GM12878 (cell line): ENCODE data around the gene PLBD1. TPM values are rescaled to one million over a fixed set of nuclear protein-coding genes. Genes with fewer than 3 reads are reported as not detected.
A peak's percentile ranks its signal among the peaks of the same experiment; 100 is the strongest.

ENCODE experiments used
- ATAC-seq: fragments of 200-7000 bp; cut with Tn5 transposase; 3 replicates; pipeline ENCODE4 v1.9.1; 2020; ENCODE audit warnings: mild to moderate bottlenecking, moderate library complexity
- BruUV-seq: library from RNA; stranded (reverse); fragments of 400-500 nt; replicated peaks from 2 replicates; lab custom pipeline; 2021; lab: Mats Ljungman, UMichigan
- CTCF ChIA-PET: fragments of 300-600 bp; sonication (Branson Sonifier 250); formaldehyde crosslinking; extraction: SDS; loops from one replicate; lab custom pipeline; 2021; ENCODE audit warnings: inconsistent platforms; lab: Yijun Ruan, JAX
- POLR2A ChIA-PET: fragments of 350-600 bp; formaldehyde crosslinking; extraction: SDS; loops from one replicate; lab custom pipeline; 2021; ENCODE audit warnings: inconsistent platforms; lab: Charles Lee
- RAD21 ChIA-PET: fragments of 300-600 bp; sonication (Branson Sonifier 250); formaldehyde crosslinking; loops from one replicate; lab custom pipeline; 2023; ENCODE audit warnings: antibody characterized with exemption; ENCODE audit not compliant: unreplicated experiment; lab: Charles Lee
- SMC1A ChIA-PET: fragments of 300-600 bp; sonication (Branson Sonifier 250); formaldehyde crosslinking; loops from one replicate; lab custom pipeline; 2023; ENCODE audit not compliant: unreplicated experiment, uncharacterized antibody; lab: Charles Lee
- DNase-seq: peaks from one replicate; pipeline ENCODE4 v3.0.0-alpha.2; 2011; ENCODE audit warnings: low read depth, low spot score
- FAIRE-seq: peaks from 3 replicates; lab custom pipeline; 2011; peaks lifted over from hg19 to GRCh38; lab: Jason Lieb, UNC
- H2AFZ ChIP-seq: 2 replicates; pipeline ENCODE4 v1.6.0; 2011; ENCODE audit warnings: low read depth, low read length, control low read depth; ENCODE audit not compliant: control insufficient read depth
- H3K27ac ChIP-seq: 2 replicates; pipeline ENCODE4 v1.5.1; 2011; ENCODE audit warnings: control low read depth; ENCODE audit not compliant: control insufficient read depth, insufficient read depth
- H3K27me3 ChIP-seq, 2 experiments: replicated peaks in 1 of 2; 2 replicates each; pipeline versions ENCODE4 v1.6.0 to v1.6.1; 2011; ENCODE audit warnings: low read length in 1 of 2; ENCODE audit not compliant: control insufficient read depth in 2 of 2, insufficient read depth in 2 of 2
- H3K36me3 ChIP-seq, 2 experiments: 2 replicates each; pipeline ENCODE4 v1.5.1; 2011; ENCODE audit warnings: low read length in 1 of 2; ENCODE audit not compliant: control insufficient read depth in 2 of 2, insufficient read depth in 2 of 2
- H3K4me1 ChIP-seq: 2 replicates; pipeline ENCODE4 v1.6.1; 2011; ENCODE audit warnings: mild to moderate bottlenecking, low read length, moderate library complexity, mixed read lengths; ENCODE audit not compliant: control insufficient read depth, insufficient read depth
- H3K4me2 ChIP-seq: 2 replicates; pipeline ENCODE4 v1.6.0; 2011; ENCODE audit warnings: control low read depth; ENCODE audit not compliant: control insufficient read depth, insufficient read depth
- H3K4me3 ChIP-seq: fragments of 200-600 bp; sonication (generic); 2 replicates; pipeline ENCODE4 v1.5.1; 2016
- H3K79me2 ChIP-seq: 2 replicates; pipeline ENCODE4 v1.6.0; 2011; ENCODE audit warnings: low read length; ENCODE audit not compliant: control insufficient read depth, insufficient read depth
- H3K9ac ChIP-seq: 2 replicates; pipeline ENCODE4 v1.8.0; 2011; ENCODE audit warnings: low read length, control low read depth, mixed read lengths; ENCODE audit not compliant: control insufficient read depth, insufficient read depth
- H3K9me3 ChIP-seq: replicated peaks from 3 replicates; pipeline ENCODE4 v1.5.1; 2011; ENCODE audit warnings: mild to moderate bottlenecking, low read length; ENCODE audit not compliant: control insufficient read depth, insufficient read depth
- H4K20me1 ChIP-seq: 2 replicates; pipeline ENCODE4 v1.6.0; 2011; ENCODE audit not compliant: control insufficient read depth, insufficient read depth
- FOXM1 ChIP-seq: IDR thresholded peaks from 2 replicates; pipeline ENCODE4 v1.6.1; 2012; ENCODE audit warnings: low read depth, mild to moderate bottlenecking, inconsistent platforms, low read length, moderate library complexity
- HCFC1 ChIP-seq: fragments of 150-350 bp; IDR thresholded peaks from 2 replicates; pipeline ENCODE4 v1.6.1; 2014; ENCODE audit warnings: low read length
- MYB ChIP-seq: fragments of 150-350 bp; IDR thresholded peaks from 2 replicates; pipeline ENCODE4 v1.6.1; 2014; ENCODE audit warnings: mild to moderate bottlenecking, low read depth, low read length, borderline replicate concordance
- POU2F2 ChIP-seq: IDR thresholded peaks from 3 replicates; pipeline ENCODE4 v1.6.1; 2011; ENCODE audit warnings: low read depth, mild to moderate bottlenecking, low read length, borderline replicate concordance
- RUNX3 ChIP-seq: IDR thresholded peaks from 2 replicates; pipeline ENCODE4 v1.6.1; 2012; ENCODE audit warnings: low read length, inconsistent platforms
- SPI1 ChIP-seq: IDR thresholded peaks from 2 replicates; pipeline ENCODE4 v1.6.1; 2011; ENCODE audit warnings: low read depth, mild to moderate bottlenecking, low read length, moderate library complexity, borderline replicate concordance; ENCODE audit not compliant: insufficient read depth
- TCF12 ChIP-seq: IDR thresholded peaks from 2 replicates; pipeline ENCODE4 v1.6.1; 2011; ENCODE audit warnings: low read depth, mild to moderate bottlenecking, low read length
- WGBS: methylation state at CpG from one replicate; pipeline ENCODE4 v1.1.6; 2016; ENCODE audit warnings: low lambda C conversion rate; ENCODE audit not compliant: insufficient replicate concordance, insufficient coverage; ENCODE audit errors: missing lambda C conversion rate; 5-methylcytosine and 5-hydroxymethylcytosine counted together
- in situ Hi-C: fragments of 300-500 bp; cut with MboI; formaldehyde crosslinking; loops from 9 replicates; pipeline ENCODE4 v1.14.3; 2018; ENCODE audit warnings: mixed read lengths
- intact Hi-C: fragments of 100-400 bp; cut with micrococcal nuclease; formaldehyde crosslinking; loops from one replicate; pipeline ENCODE4 v1.14.2; 2022; ENCODE audit not compliant: unreplicated experiment
- polyA plus RNA-seq, 11 experiments: library from polyadenylated mRNA; depleted of rRNA in 4 of 11; unstranded in 6 of 11; stranded (reverse) in 5 of 11; fragments of >200 nt; fragmentation: Nextera tagmentation in 4 of 11; fragmentation: Illumina TruSeq in 1 of 11; extraction: Ambion mirVana in 4 of 11; extraction: Trizol in 1 of 11; gene quantifications; 1 replicate in 1 of 11; 2 replicates in 10 of 11; pipeline versions ENCODE4 v1.2.1 to v1.2.3, GENCODE V29; 2011 to 2016; ENCODE audit warnings: inconsistent platforms in 2 of 11, missing spikeins in 2 of 11, low read depth in 1 of 11
- total RNA-seq, 4 experiments: library from RNA; depleted of rRNA in 3 of 4; stranded (reverse); fragments of >200 nt in 3 of 4; fragmentation: Illumina TruSeq in 1 of 4; extraction: Trizol in 1 of 4; gene quantifications; 2 replicates each; pipeline versions ENCODE4 v1.2.1 to v1.2.3, GENCODE V29; 2013 to 2021
- TF ChIP-seq, protein P1 (sequence below): IDR thresholded peaks from 2 replicates; pipeline ENCODE4 v1.6.1; 2012; ENCODE audit warnings: improper control_type of control experiment, low read depth, low read length; ENCODE audit not compliant: insufficient replicate concordance
- TF ChIP-seq, protein P2 (sequence below): fragments of 450-650 bp; IDR thresholded peaks from 2 replicates; pipeline ENCODE4 v1.6.1; 2017; ENCODE audit warnings: mild to moderate bottlenecking

The PLBD1 gene
- total and polyA plus RNA-seq, 10 of the 15 experiments (the other 5 are each of a cell fraction or from before 2014, with no cell fraction given): 0.19 to 0.54 (median 0.27) TPM; not detected in 1

DNA sequence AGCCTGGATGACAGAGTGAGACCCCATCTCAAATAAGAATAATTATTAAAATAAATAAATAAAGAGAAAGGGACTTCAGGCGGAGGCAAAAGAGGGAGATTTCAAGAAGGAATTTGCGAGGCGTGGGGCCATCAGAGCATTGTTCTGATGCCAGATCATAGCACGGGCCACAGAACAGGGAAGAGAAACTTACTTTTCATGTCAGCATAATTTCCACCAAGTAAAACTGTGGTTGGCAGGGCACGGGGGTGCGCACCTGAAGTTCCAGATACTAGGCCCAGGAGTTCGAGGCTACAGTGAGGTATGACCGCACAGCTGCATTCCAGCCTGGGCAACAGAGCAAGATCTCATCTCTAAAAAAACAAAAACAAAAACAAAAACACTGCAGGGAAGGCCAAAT is 11.0 kb upstream of the PLBD1 start:
- H3K27me3 ChIP-seq: no peaks in the 10 kb centered on the region
- intact Hi-C loops (loop anchor here (5.0 kb wide), 1 partner anchor 34 kb away; no protein-coding TSS in a partner anchor), in situ Hi-C loops (no loop called here)
- no peak overlapping the region for H3K4me2 ChIP-seq
- no peak overlapping the region for H2AFZ ChIP-seq
- ATAC-seq (no peak), FAIRE-seq (peak; percentile 57), DNase-seq (no peak)
- TF ChIP-seq RUNX3: peak; percentile 23; the same call in 1 of the 2 replicates
- no peak for TF ChIP-seq TCF12
- TF ChIP-seq POU2F2: no peak
- peak; percentile 17; the same call in 1 of the 2 replicates for TF ChIP-seq SPI1
- no TSS peak for BruUV-seq
- ChIA-PET CTCF (no interaction called here), RAD21 (interaction anchor here (0.9 kb wide), 1 partner anchor 50 kb away, joined by 3 read pairs; no protein-coding TSS in a partner anchor), POLR2A (no interaction called here), SMC1A (interaction anchor here (1.0 to 1.4 kb wide), 2 partner anchors 46 to 340 kb away, joined by 3 read pairs; no protein-coding TSS in a partner anchor)
- H3K4me1 ChIP-seq: peaks cover 2% of the 10 kb centered on the region; the same call in 1 of the 2 replicates
- no peaks in the 10 kb centered on the region for H3K79me2 ChIP-seq
- H4K20me1 ChIP-seq: no peaks in the 10 kb centered on the region
- no peaks in the 10 kb centered on the region for H3K36me3 ChIP-seq
- no peak overlapping the region for H3K9ac ChIP-seq
- no peaks in the 10 kb centered on the region for H3K9me3 ChIP-seq
- no peak overlapping the region for H3K27ac ChIP-seq
- WGBS: 71% methylated on average over 8 of the region's 8 CpGs
- no peak overlapping the region for H3K4me3 ChIP-seq

DNA sequence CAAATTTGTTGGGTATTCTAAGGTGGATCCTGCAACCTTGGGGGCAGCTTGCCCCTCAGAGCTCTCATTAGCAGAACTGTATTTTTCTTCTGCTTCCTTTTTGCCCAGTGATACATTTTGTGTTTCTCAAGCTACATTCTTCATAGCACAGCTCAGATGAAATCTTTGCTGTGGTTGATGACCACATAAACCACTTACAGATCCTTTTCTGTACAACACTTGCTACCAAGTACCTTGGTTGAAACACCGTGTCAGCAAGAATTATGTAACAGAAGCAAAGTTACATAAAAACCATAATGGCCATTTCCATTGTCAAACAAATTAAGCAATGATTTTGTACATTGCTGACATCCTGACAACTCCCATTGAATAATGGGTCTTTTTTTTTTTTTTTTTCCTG is 9.7 kb upstream of the PLBD1 start:
- in situ Hi-C loops: no loop called here
- H3K27ac ChIP-seq: no peak overlapping the region
- RAD21 ChIA-PET: interaction anchor here (1.0 kb wide), 1 partner anchor 116 kb away, joined by 3 read pairs; no protein-coding TSS in a partner anchor
- TF ChIP-seq, protein P1, sequence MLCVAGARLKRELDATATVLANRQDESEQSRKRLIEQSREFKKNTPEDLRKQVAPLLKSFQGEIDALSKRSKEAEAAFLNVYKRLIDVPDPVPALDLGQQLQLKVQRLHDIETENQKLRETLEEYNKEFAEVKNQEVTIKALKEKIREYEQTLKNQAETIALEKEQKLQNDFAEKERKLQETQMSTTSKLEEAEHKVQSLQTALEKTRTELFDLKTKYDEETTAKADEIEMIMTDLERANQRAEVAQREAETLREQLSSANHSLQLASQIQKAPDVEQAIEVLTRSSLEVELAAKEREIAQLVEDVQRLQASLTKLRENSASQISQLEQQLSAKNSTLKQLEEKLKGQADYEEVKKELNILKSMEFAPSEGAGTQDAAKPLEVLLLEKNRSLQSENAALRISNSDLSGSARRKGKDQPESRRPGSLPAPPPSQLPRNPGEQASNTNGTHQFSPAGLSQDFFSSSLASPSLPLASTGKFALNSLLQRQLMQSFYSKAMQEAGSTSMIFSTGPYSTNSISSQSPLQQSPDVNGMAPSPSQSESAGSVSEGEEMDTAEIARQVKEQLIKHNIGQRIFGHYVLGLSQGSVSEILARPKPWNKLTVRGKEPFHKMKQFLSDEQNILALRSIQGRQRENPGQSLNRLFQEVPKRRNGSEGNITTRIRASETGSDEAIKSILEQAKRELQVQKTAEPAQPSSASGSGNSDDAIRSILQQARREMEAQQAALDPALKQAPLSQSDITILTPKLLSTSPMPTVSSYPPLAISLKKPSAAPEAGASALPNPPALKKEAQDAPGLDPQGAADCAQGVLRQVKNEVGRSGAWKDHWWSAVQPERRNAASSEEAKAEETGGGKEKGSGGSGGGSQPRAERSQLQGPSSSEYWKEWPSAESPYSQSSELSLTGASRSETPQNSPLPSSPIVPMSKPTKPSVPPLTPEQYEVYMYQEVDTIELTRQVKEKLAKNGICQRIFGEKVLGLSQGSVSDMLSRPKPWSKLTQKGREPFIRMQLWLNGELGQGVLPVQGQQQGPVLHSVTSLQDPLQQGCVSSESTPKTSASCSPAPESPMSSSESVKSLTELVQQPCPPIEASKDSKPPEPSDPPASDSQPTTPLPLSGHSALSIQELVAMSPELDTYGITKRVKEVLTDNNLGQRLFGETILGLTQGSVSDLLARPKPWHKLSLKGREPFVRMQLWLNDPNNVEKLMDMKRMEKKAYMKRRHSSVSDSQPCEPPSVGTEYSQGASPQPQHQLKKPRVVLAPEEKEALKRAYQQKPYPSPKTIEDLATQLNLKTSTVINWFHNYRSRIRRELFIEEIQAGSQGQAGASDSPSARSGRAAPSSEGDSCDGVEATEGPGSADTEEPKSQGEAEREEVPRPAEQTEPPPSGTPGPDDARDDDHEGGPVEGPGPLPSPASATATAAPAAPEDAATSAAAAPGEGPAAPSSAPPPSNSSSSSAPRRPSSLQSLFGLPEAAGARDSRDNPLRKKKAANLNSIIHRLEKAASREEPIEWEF: no peak
- no peak for TF ChIP-seq MYB
- TF ChIP-seq HCFC1: no peak
- TF ChIP-seq, protein P2, sequence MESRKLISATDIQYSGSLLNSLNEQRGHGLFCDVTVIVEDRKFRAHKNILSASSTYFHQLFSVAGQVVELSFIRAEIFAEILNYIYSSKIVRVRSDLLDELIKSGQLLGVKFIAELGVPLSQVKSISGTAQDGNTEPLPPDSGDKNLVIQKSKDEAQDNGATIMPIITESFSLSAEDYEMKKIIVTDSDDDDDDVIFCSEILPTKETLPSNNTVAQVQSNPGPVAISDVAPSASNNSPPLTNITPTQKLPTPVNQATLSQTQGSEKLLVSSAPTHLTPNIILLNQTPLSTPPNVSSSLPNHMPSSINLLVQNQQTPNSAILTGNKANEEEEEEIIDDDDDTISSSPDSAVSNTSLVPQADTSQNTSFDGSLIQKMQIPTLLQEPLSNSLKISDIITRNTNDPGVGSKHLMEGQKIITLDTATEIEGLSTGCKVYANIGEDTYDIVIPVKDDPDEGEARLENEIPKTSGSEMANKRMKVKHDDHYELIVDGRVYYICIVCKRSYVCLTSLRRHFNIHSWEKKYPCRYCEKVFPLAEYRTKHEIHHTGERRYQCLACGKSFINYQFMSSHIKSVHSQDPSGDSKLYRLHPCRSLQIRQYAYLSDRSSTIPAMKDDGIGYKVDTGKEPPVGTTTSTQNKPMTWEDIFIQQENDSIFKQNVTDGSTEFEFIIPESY: no peak
- no peak for TF ChIP-seq FOXM1

More for the DNA sequence above, 9.7 kb upstream of the PLBD1 start:
- POLR2A ChIA-PET: interaction anchor here (1.1 kb wide), 1 partner anchor 47 kb away, joined by 3 read pairs; no protein-coding TSS in a partner anchor
- Histone ChIP-seq H4K20me1 (no peaks in the 10 kb centered on the region), H2AFZ (no peak overlapping the region), H3K4me1 (peaks cover 2% of the 10 kb centered on the region; the same call in 1 of the 2 replicates), H3K27me3 (no peaks in the 10 kb centered on the region), H3K4me2 (no peak overlapping the region), H3K9ac (no peak overlapping the region), H3K36me3 (no peaks in the 10 kb centered on the region), H3K4me3 (no peak overlapping the region), H3K9me3 (no peaks in the 10 kb centered on the region), H3K79me2 (no peaks in the 10 kb centered on the region)
- DNase-seq (peak; percentile 25), ATAC-seq (peak; percentile 72), FAIRE-seq (peak; percentile 41)
- SMC1A ChIA-PET: interaction anchor here (0.8 to 1.5 kb wide), 6 partner anchors 15 to 394 kb away, joined by 3 to 6 read pairs (median 3); no protein-coding TSS in a partner anchor
- no TSS peak for BruUV-seq
- intact Hi-C loops: loop anchor here (5.0 kb wide), 1 partner anchor 35 kb away; no protein-coding TSS in a partner anchor
- CTCF ChIA-PET: interaction anchor here (0.8 kb wide), 1 partner anchor 15 kb away, joined by 3 read pairs; no protein-coding TSS in a partner anchor
- 0% methylated on average over 1 of the region's 1 CpG for WGBS
